Lower lobe of right lung (tissue), 2 donors: Measurements from ENCODE around the gene POP7. TPM values are rescaled to one million over a fixed set of nuclear protein-coding genes. Genes with fewer than 3 reads are reported as not detected.
"Not testable (repeated sequence)": the region's sequence is repeated elsewhere in the genome, so short reads cannot be mapped to it uniquely, and the experiment has no call there.

Experiments used
- ATAC-seq, 2 donors: fragments of 200-7000 bp; cut with Tn5 transposase; one replicate each; pipeline ENCODE4 v1.9.1; 2020 to 2022; ENCODE audit warnings: mild to moderate bottlenecking in 2 of 2, moderate library complexity in 2 of 2
- DNase-seq: peaks from one replicate; pipeline ENCODE4 v3.0.0-alpha.2; 2020
- H3K27ac ChIP-seq: fragments of 200-600 bp; one replicate; pipeline ENCODE4 v1.8.0; 2022
- H3K27me3 ChIP-seq: fragments of 200-600 bp; one replicate; pipeline ENCODE4 v1.8.0; 2022; ENCODE audit warnings: low read depth
- H3K36me3 ChIP-seq: fragments of 200-600 bp; one replicate; pipeline ENCODE4 v1.8.0; 2022; ENCODE audit warnings: mild to moderate bottlenecking
- H3K4me1 ChIP-seq: fragments of 200-600 bp; one replicate; pipeline ENCODE4 v1.8.0; 2022
- H3K4me3 ChIP-seq: fragments of 200-600 bp; one replicate; pipeline ENCODE4 v1.8.0; 2022; ENCODE audit warnings: mild to moderate bottlenecking
- H3K9me3 ChIP-seq: fragments of 200-600 bp; one replicate; pipeline ENCODE4 v1.8.0; 2022
- CTCF ChIP-seq: fragments of 200-600 bp; IDR thresholded peaks from one replicate; pipeline ENCODE4 v1.8.0; 2022; ENCODE audit warnings: antibody characterized with exemption, mild to moderate bottlenecking
- intact Hi-C: fragments of 100-400 bp; cut with DNase I; formaldehyde crosslinking; loops from one replicate; pipeline ENCODE4 v1.11.0; 2022
- total RNA-seq: library from RNA; stranded (reverse); fragmentation: NEBNext Ultra II Directional; extraction: Animal tissue kit (Norgen Biotek cat#: 25700); gene quantifications from one replicate; pipeline ENCODE4 v1.2.1, GENCODE V29; 2021
- donor health status: DM: no; HTN: yes; CAD: no; lungs with severe emphysema.

POP7 gene
- total RNA-seq, 1 donor from 2014 or later: 21.5 TPM

GRCh38 chr7:100693312-100694097 lies 12.4 kb upstream of the POP7 start:
- Histone ChIP-seq H3K4me3 (peak overlapping the region; percentile 80), H3K27me3 (no peaks in the 10 kb centered on the region), H3K36me3 (peaks cover 7% of the 10 kb centered on the region), H3K4me1 (peaks cover 36% of the 10 kb centered on the region), H3K27ac (peak overlapping the region; percentile 74), H3K9me3 (no peaks in the 10 kb centered on the region)
- ATAC-seq (peak; percentile 6 to 29), DNase-seq (peak; percentile 50)
- no peak for TF ChIP-seq CTCF
- intact Hi-C loops: loop anchor here (10.0 kb wide), 1 partner anchor 129 kb away; no protein-coding TSS in a partner anchor

GRCh38 chr7:100694098-100694745 lies 11.7 kb upstream of the POP7 start, which contains the start of gene GIGYF1:
GIGYF1 (minus strand) TSS chr7:100694250; CDS start chr7:100688238, 6,012 bp downstream.
- Histone ChIP-seq H3K4me1 (peaks cover 34% of the 10 kb centered on the region), H3K27ac (peak within 1 kb of the TSS; percentile 74), H3K9me3 (no peaks in the 10 kb centered on the region), H3K36me3 (no peaks in the 10 kb centered on the region), H3K4me3 (peak within 1 kb of the TSS; percentile 80), H3K27me3 (no peaks in the 10 kb centered on the region)
- intact Hi-C loops: loop anchor here (10.0 kb wide), 1 partner anchor 129 kb away; no protein-coding TSS in a partner anchor
- peak; percentile 66 to 73 for ATAC-seq
- no peak for TF ChIP-seq CTCF
- DNase-seq: peak; percentile 88

- TF ChIP-seq CTCF: no peak
- peaks cover 25% of the 10 kb centered on the region for H3K4me1 ChIP-seq
- no peak overlapping the region for H3K4me3 ChIP-seq
- intact Hi-C loops: loop anchor here (10.0 kb wide), 1 partner anchor 131 kb away; no protein-coding TSS in a partner anchor
- no peaks in the 10 kb centered on the region for H3K27me3 ChIP-seq
- no peaks in the 10 kb centered on the region for H3K9me3 ChIP-seq
- no peak for DNase-seq
- no peak overlapping the region for H3K27ac ChIP-seq
- no peak for ATAC-seq
- H3K36me3 ChIP-seq: no peaks in the 10 kb centered on the region
Measured at GRCh38 chr7:100696123-100696521, 9.8 kb upstream of the POP7 start.

GRCh38 chr7:100699018-100699417 lies 6.9 kb upstream of the POP7 start:
- ATAC-seq (no peak), DNase-seq (no peak)
- H3K27me3 ChIP-seq: no peaks in the 10 kb centered on the region
- no peak for TF ChIP-seq CTCF
- H3K4me3 ChIP-seq: no peak overlapping the region
- peaks cover 4% of the 10 kb centered on the region for H3K4me1 ChIP-seq
- no peaks in the 10 kb centered on the region for H3K9me3 ChIP-seq
- intact Hi-C loops: loop anchor here (10.0 kb wide), 1 partner anchor 134 kb away; no protein-coding TSS in a partner anchor
- no peak overlapping the region for H3K27ac ChIP-seq
- no peaks in the 10 kb centered on the region for H3K36me3 ChIP-seq

GRCh38 chr7:100701089-100701488 lies 4.8 kb upstream of the POP7 start:
- H3K9me3 ChIP-seq, ATAC-seq, H3K27ac ChIP-seq, H3K36me3 ChIP-seq, DNase-seq, H3K4me3 ChIP-seq, intact Hi-C loops, H3K27me3 ChIP-seq, H3K4me1 ChIP-seq: not testable (repeated sequence)
